ENCODE measurements around the gene LRP1.

LRP1 gene

GRCh38 chr12:57127101-57127725 is 1.1 kb upstream of the LRP1 start:
- peak overlapping the region; percentile 76 for H3K9ac ChIP-seq (ENCODE audit: low read depth, low read length, poor library complexity, severe bottlenecking)

GRCh38 chr12:57128519-57129247 is 400 bp downstream of the LRP1 start:
- Histone ChIP-seq H3K36me3 (ENCODE audit: insufficient read depth, low read length) (no peaks in the 10 kb centered on the region), H2AFZ (ENCODE audit: low read length) (peak overlapping the region; percentile 92)

More at GRCh38 chr12:57127101-57127725, 1.1 kb upstream of the LRP1 start:
- H2AFZ ChIP-seq (ENCODE audit: low read length) = peak overlapping the region; percentile 92
- peak overlapping the region; percentile 88 for H3K4me2 ChIP-seq (ENCODE audit: low read depth, low read length, poor library complexity, severe bottlenecking)
- no peaks in the 10 kb centered on the region for H3K79me2 ChIP-seq (ENCODE audit: insufficient read depth, low read length)
- H3K27me3 ChIP-seq (ENCODE audit: insufficient read depth, low read length, poor library complexity, severe bottlenecking) = no peaks in the 10 kb centered on the region
- H3K4me1 ChIP-seq (ENCODE audit: insufficient read depth, low read length, poor library complexity, severe bottlenecking) = peaks cover 29% of the 10 kb centered on the region
- no peaks in the 10 kb centered on the region for H3K9me3 ChIP-seq (ENCODE audit: insufficient read depth, low read depth, low read length)
- H3K36me3 ChIP-seq (ENCODE audit: insufficient read depth, low read length) = no peaks in the 10 kb centered on the region
- no peaks in the 10 kb centered on the region for H3K9me2 ChIP-seq (replicated peaks; ENCODE audit: low read depth, low read length)
- peak overlapping the region; percentile 82 for H3K4me3 ChIP-seq (ENCODE audit: low read length, poor library complexity, severe bottlenecking)
- no peaks in the 10 kb centered on the region; the same call in 1 of the 2 replicates for H3F3A ChIP-seq (ENCODE audit: low read depth)
- H4K20me1 ChIP-seq (ENCODE audit: insufficient read depth, low read length, poor library complexity, severe bottlenecking) = no peaks in the 10 kb centered on the region
- TF ChIP-seq CTCF (conservative IDR thresholded peaks at IDR 0.05; ENCODE audit: low read length) (peak; percentile 54), EZH2phosphoT487 (IDR thresholded peaks at IDR 0.05; ENCODE audit: borderline replicate concordance) (no peak)

GRCh38 chr12:57129321-57129842 is 1.1 kb downstream of the LRP1 start:
- Histone ChIP-seq H3K27me3 (ENCODE audit: insufficient read depth, low read length, poor library complexity, severe bottlenecking) (no peaks in the 10 kb centered on the region), H3F3A (ENCODE audit: low read depth) (no peaks in the 10 kb centered on the region; the same call in 1 of the 2 replicates), H3K9me3 (ENCODE audit: insufficient read depth, low read depth, low read length) (no peaks in the 10 kb centered on the region), H3K9ac (ENCODE audit: low read depth, low read length, poor library complexity, severe bottlenecking) (no peak overlapping the region), H3K36me3 (ENCODE audit: insufficient read depth, low read length) (no peaks in the 10 kb centered on the region), H3K4me3 (ENCODE audit: low read length, poor library complexity, severe bottlenecking) (peak overlapping the region; percentile 82), H3K4me2 (ENCODE audit: low read depth, low read length, poor library complexity, severe bottlenecking) (peak overlapping the region; percentile 88), H3K79me2 (ENCODE audit: insufficient read depth, low read length) (no peaks in the 10 kb centered on the region), H3K4me1 (ENCODE audit: insufficient read depth, low read length, poor library complexity, severe bottlenecking) (peaks cover 29% of the 10 kb centered on the region), H2AFZ (ENCODE audit: low read length) (no peak overlapping the region), H3K9me2 (replicated peaks; ENCODE audit: low read depth, low read length) (no peaks in the 10 kb centered on the region), H4K20me1 (ENCODE audit: insufficient read depth, low read length, poor library complexity, severe bottlenecking) (no peaks in the 10 kb centered on the region)
- TF ChIP-seq CTCF (conservative IDR thresholded peaks at IDR 0.05; ENCODE audit: low read length) (no peak), EZH2phosphoT487 (IDR thresholded peaks at IDR 0.05; ENCODE audit: borderline replicate concordance) (no peak)

More at GRCh38 chr12:57128519-57129247, 400 bp downstream of the LRP1 start:
- no peaks in the 10 kb centered on the region for H3K27me3 ChIP-seq (ENCODE audit: insufficient read depth, low read length, poor library complexity, severe bottlenecking)
- peaks cover 29% of the 10 kb centered on the region for H3K4me1 ChIP-seq (ENCODE audit: insufficient read depth, low read length, poor library complexity, severe bottlenecking)
- peak overlapping the region; percentile 88 for H3K4me2 ChIP-seq (ENCODE audit: low read depth, low read length, poor library complexity, severe bottlenecking)
- H3K9me2 ChIP-seq (replicated peaks; ENCODE audit: low read depth, low read length) = no peaks in the 10 kb centered on the region
- H4K20me1 ChIP-seq (ENCODE audit: insufficient read depth, low read length, poor library complexity, severe bottlenecking) = no peaks in the 10 kb centered on the region
- H3K9me3 ChIP-seq (ENCODE audit: insufficient read depth, low read depth, low read length) = no peaks in the 10 kb centered on the region
- no peak for TF ChIP-seq EZH2phosphoT487 (IDR thresholded peaks at IDR 0.05; ENCODE audit: borderline replicate concordance)
- TF ChIP-seq CTCF (conservative IDR thresholded peaks at IDR 0.05; ENCODE audit: low read length) = no peak
- peak overlapping the region; percentile 76 for H3K9ac ChIP-seq (ENCODE audit: low read depth, low read length, poor library complexity, severe bottlenecking)
- H3K4me3 ChIP-seq (ENCODE audit: low read length, poor library complexity, severe bottlenecking) = peak overlapping the region; percentile 82
- no peaks in the 10 kb centered on the region; the same call in 1 of the 2 replicates for H3F3A ChIP-seq (ENCODE audit: low read depth)
- no peaks in the 10 kb centered on the region for H3K79me2 ChIP-seq (ENCODE audit: insufficient read depth, low read length)

Measured in Loucy (cell line).